ENCODE results near the gene MESP2. TPM values are rescaled to one million over a fixed set of nuclear protein-coding genes. Genes with fewer than 3 reads are reported as not detected.

The MESP2 gene
- total and polyA plus RNA-seq, 9 of the 15 experiments (the other 6 are each of a cell fraction or from before 2014, with no cell fraction given), result 0.08 to 0.82 (median 0.37) TPM

DNA sequence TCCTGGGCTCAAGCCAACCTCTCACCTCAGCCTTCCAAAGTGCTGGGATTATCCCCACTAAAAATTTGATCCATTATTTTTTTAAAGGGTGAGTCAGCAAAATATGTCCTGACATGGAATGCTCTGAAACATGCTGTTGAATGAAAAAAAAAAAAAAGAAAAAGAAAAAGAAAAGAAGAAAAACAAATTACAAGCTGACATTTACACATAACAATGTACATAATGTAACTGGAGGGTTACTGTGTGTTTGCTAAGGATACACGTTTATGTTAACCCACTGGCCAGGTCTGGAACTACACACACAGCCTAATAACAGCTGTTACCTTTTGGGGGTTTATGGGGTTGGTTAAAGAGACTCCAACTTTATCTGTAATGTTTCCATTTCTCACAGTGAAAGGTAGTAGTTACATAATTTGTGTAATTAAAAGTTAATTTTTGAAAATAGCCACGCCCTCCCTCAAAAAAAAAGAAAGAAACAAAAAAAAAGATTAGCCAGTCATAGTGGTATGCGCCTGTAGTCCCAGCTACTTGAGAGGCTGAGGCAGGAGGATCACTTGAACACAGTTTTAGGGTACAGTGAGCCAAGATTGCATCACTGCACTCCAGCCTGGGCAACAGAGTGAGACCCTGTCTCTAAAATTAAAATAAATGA lies 3.1 kb upstream of the MESP2 start (continued):
- TF ChIP-seq KDM2B (CRISPR knock-in tag; IDR thresholded peaks at IDR 0.05), result no peak
- TF ChIP-seq SOX6 (IDR thresholded peaks at IDR 0.05), result no peak
- TF ChIP-seq, protein P1, sequence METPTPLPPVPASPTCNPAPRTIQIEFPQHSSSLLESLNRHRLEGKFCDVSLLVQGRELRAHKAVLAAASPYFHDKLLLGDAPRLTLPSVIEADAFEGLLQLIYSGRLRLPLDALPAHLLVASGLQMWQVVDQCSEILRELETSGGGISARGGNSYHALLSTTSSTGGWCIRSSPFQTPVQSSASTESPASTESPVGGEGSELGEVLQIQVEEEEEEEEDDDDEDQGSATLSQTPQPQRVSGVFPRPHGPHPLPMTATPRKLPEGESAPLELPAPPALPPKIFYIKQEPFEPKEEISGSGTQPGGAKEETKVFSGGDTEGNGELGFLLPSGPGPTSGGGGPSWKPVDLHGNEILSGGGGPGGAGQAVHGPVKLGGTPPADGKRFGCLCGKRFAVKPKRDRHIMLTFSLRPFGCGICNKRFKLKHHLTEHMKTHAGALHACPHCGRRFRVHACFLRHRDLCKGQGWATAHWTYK (CRISPR knock-in tag; IDR thresholded peaks at IDR 0.05), result no peak

- intact Hi-C loops (cut with micrococcal nuclease) (no loop called here), in situ Hi-C loops (cut with MboI) (no loop called here)
- no TSS peak for BruUV-seq (replicated peaks)
- H3K4me1 ChIP-seq (replicated peaks in 1 of 2; ENCODE audit: control insufficient read depth in 2 of 2, insufficient read depth in 2 of 2, low read length in 2 of 2), result peaks cover 8 to 31% of the 10 kb centered on the region in 2 experiments; a peak in 4 of 5 replicates
- peaks cover 3% of the 10 kb centered on the region for H3K9me1 ChIP-seq (ENCODE audit: control insufficient read depth, insufficient read depth, low read length)
- no peak for DNase-seq (ENCODE audit: extremely low read depth in 1 of 4, low spot score in 3 of 4)
- H2AFZ ChIP-seq (ENCODE audit: low read depth, low read length), result no peak overlapping the region
- no peaks in the 10 kb centered on the region for H3K9me3 ChIP-seq (replicated peaks; ENCODE audit: control insufficient read depth, insufficient read depth, low read depth, low read length)
- H3K4me3 ChIP-seq, result no peak overlapping the region
- no peak for FAIRE-seq
- POLR2A ChIA-PET, result no interaction called here
- ATAC-seq, result no peak
- TF ChIP-seq PML (IDR thresholded peaks at IDR 0.05; ENCODE audit: low read length) (no peak), POLR2G (IDR thresholded peaks at IDR 0.05; ENCODE audit: low read depth, low read length) (no peak), ZZZ3 (IDR thresholded peaks at IDR 0.05) (no peak), IFI16 (CRISPR knock-in tag; IDR thresholded peaks at IDR 0.05) (no peak), MIER1 (IDR thresholded peaks at IDR 0.05; ENCODE audit: low read depth) (no peak), ELF1 (tag; IDR thresholded peaks at IDR 0.05) (no peak)
- no peaks in the 10 kb centered on the region for H3K36me3 ChIP-seq (ENCODE audit: control insufficient read depth, insufficient read depth, low read length)
- H3K27ac ChIP-seq (ENCODE audit: extremely low read depth, low read depth, low read length), result no peak overlapping the region
- no peaks in the 10 kb centered on the region for H3K79me2 ChIP-seq (ENCODE audit: control insufficient read depth, insufficient read depth, low read length)
- no peak overlapping the region for H3K4me2 ChIP-seq (ENCODE audit: insufficient read depth, low read length)
- no peaks in the 10 kb centered on the region; the same call in 1 of the 2 replicates for H4K20me1 ChIP-seq (replicated peaks; ENCODE audit: control insufficient read depth, insufficient read depth, low read length)
- CTCF ChIA-PET (ENCODE audit: low intra/inter-chr PET ratio), result interaction anchor here (0.6 to 0.7 kb wide), 2 partner anchors 38 to 545 kb away, joined by 3 read pairs; no protein-coding TSS in a partner anchor
- WGBS (ENCODE audit: insufficient coverage, low coverage, missing lambda C conversion rate), result 67% methylated on average over 5 of the region's 5 CpGs
- no peak overlapping the region for H3K9ac ChIP-seq (ENCODE audit: insufficient read depth in 1 of 2, low read depth in 2 of 2, low read length in 2 of 2)
- no peaks in the 10 kb centered on the region for H3K27me3 ChIP-seq (ENCODE audit: control insufficient read depth in 2 of 2, insufficient read depth in 2 of 2, low read length in 2 of 2)
Measured at GRCh38 chr15:89774492-89774891, 1.6 kb upstream of the MESP2 start.
